ES-I3 (cell line): Measurements from ENCODE around the gene AKNAD1.
A peak's percentile ranks its signal among the peaks of the same experiment; 100 is the strongest.

Experiments used
- H3K36me3 ChIP-seq: 2 replicates; pipeline ENCODE4 v1.6.1; 2013; ENCODE audit warnings: mild to moderate bottlenecking, low read length, control low read depth, moderate library complexity; ENCODE audit not compliant: insufficient read depth
- H3K4me1 ChIP-seq: 2 replicates; pipeline ENCODE4 v1.6.1; 2013; ENCODE audit warnings: mild to moderate bottlenecking, control low read depth, low read length; ENCODE audit not compliant: insufficient read depth
- H3K9ac ChIP-seq: 2 replicates; pipeline ENCODE4 v1.6.1; 2013; ENCODE audit warnings: low read depth, mild to moderate bottlenecking, low read length, moderate library complexity
- H3K9me3 ChIP-seq: 2 replicates; pipeline ENCODE4 v1.6.1; 2013; ENCODE audit warnings: mild to moderate bottlenecking, low read length, moderate library complexity; ENCODE audit not compliant: control insufficient read depth, insufficient read depth

AKNAD1 gene

GRCh38 chr1:108828074-108828961, 28.6 kb downstream of the AKNAD1 start:
- Histone ChIP-seq H3K36me3 (no peaks in the 10 kb centered on the region), H3K9me3 (no peaks in the 10 kb centered on the region; the same call in 1 of the 2 replicates), H3K9ac (no peak overlapping the region), H3K4me1 (no peaks in the 10 kb centered on the region)

- H3K9ac ChIP-seq = no peak overlapping the region
- no peaks in the 10 kb centered on the region for H3K4me1 ChIP-seq
- H3K9me3 ChIP-seq = no peaks in the 10 kb centered on the region; the same call in 1 of the 2 replicates
- no peaks in the 10 kb centered on the region for H3K36me3 ChIP-seq
Measured at GRCh38 chr1:108826081-108826635, 30.7 kb downstream of the AKNAD1 start.

DNA sequence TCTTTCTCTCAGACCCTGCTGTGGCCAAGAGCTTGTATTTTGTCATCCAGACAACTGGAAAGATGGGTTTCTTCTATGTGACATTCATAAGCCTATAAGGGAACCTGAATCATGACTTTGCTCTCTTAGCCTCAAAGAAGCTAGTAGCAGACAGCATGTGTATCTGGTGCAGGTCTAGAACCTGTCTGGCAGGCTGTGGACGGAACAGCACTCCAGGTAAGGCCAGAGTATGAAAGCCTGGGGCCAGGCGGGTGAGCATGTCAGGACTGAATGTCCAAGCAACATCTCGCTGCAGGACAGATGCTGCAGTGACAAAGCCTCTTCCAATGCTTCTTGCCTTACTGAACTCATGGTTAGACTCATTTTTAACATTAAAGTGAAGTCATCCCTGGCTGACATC, 32.8 kb downstream of the AKNAD1 start:
- Histone ChIP-seq H3K9ac (no peak overlapping the region), H3K9me3 (no peaks in the 10 kb centered on the region; the same call in 1 of the 2 replicates), H3K4me1 (no peaks in the 10 kb centered on the region), H3K36me3 (no peaks in the 10 kb centered on the region)

DNA sequence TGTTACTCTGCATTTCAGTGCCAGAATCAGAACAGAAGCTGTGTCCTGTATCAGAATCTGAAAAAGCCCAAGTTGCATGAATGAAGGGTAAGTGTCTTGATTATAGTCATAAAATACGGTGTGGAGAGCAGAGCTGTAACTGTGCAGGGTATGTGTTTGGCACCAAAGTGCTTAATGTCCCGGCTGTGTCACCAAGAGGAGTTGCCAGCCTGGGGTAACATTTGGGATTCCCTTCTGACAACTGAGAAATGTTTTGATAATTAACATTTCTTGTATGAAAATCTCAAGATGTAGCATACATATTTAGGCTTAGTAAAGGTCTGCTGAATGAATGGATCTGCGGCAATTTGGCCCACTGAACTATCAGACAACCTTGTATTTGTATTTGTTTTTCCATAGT, 33.3 kb downstream of the AKNAD1 start:
- Histone ChIP-seq H3K9me3 (no peaks in the 10 kb centered on the region; the same call in 1 of the 2 replicates), H3K36me3 (no peaks in the 10 kb centered on the region), H3K9ac (no peak overlapping the region), H3K4me1 (no peaks in the 10 kb centered on the region)

- peaks cover 14% of the 10 kb centered on the region for H3K4me1 ChIP-seq
- no peaks in the 10 kb centered on the region for H3K9me3 ChIP-seq
- no peaks in the 10 kb centered on the region for H3K36me3 ChIP-seq
- H3K9ac ChIP-seq = no peak overlapping the region
Measured at GRCh38 chr1:108819878-108820277, 37.0 kb downstream of the AKNAD1 start.

GRCh38 chr1:108817811-108818210, 39.1 kb downstream of the AKNAD1 start:
- Histone ChIP-seq H3K36me3 (no peaks in the 10 kb centered on the region), H3K9ac (no peak overlapping the region), H3K4me1 (peaks cover 14% of the 10 kb centered on the region), H3K9me3 (no peaks in the 10 kb centered on the region)

- Histone ChIP-seq H3K9ac (peak overlapping the region; percentile 29; the same call in 1 of the 2 replicates), H3K4me1 (peaks cover 14% of the 10 kb centered on the region), H3K36me3 (no peaks in the 10 kb centered on the region), H3K9me3 (no peaks in the 10 kb centered on the region)
Measured at GRCh38 chr1:108817016-108817415, 39.9 kb downstream of the AKNAD1 start.

GRCh38 chr1:108816049-108816893, 40.6 kb downstream of the AKNAD1 start:
- H3K9me3 ChIP-seq = no peaks in the 10 kb centered on the region
- no peaks in the 10 kb centered on the region for H3K36me3 ChIP-seq
- peaks cover 14% of the 10 kb centered on the region for H3K4me1 ChIP-seq
- H3K9ac ChIP-seq = peak overlapping the region; percentile 29

DNA sequence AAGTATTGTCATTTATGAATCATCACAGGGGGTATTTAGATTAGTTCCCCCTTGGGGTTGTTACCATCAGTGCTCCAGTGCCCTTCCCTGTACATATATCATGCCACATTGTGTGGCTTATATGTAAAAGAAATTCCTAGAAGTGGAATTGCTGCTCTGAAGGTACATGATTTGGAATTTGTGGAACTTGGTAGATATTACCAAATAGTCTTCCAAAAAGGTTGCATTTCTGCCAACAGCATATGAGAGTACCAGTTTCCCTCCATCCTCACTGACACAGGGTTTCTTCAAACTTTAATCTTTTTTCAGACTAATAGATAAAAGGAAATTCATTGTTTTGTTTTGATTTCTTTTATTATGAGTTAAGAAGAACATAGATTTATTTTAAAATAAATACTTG, 41.3 kb downstream of the AKNAD1 start:
- Histone ChIP-seq H3K9ac (no peak overlapping the region), H3K36me3 (no peaks in the 10 kb centered on the region), H3K9me3 (no peaks in the 10 kb centered on the region), H3K4me1 (peaks cover 14% of the 10 kb centered on the region)

GRCh38 chr1:108814343-108815125, 42.4 kb downstream of the AKNAD1 start:
- Histone ChIP-seq H3K9ac (no peak overlapping the region), H3K4me1 (peaks cover 14% of the 10 kb centered on the region), H3K9me3 (no peaks in the 10 kb centered on the region), H3K36me3 (no peaks in the 10 kb centered on the region)

DNA sequence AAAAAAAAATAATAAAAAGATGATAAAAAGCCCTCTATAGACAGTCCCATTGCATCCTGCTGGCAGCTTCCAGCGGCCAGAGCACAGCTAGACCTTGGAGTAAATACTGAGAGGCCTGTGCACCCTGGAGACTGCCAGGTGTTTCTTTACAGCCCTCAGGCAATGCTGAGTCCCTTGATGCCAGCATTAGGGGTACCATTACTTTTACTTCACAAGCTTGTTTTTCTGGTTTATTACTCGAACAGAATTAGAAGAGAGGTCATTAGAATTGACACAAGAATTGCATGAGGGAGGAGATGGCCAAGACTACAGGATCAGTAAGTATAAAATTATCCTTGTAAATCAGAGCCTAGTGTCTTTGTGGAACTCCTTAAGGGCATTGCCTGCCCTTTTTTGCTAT, 43.6 kb downstream of the AKNAD1 start:
- peaks cover 3% of the 10 kb centered on the region; the same call in 1 of the 2 replicates for H3K36me3 ChIP-seq
- peaks cover 14% of the 10 kb centered on the region for H3K4me1 ChIP-seq
- H3K9me3 ChIP-seq = no peaks in the 10 kb centered on the region
- no peak overlapping the region for H3K9ac ChIP-seq

DNA sequence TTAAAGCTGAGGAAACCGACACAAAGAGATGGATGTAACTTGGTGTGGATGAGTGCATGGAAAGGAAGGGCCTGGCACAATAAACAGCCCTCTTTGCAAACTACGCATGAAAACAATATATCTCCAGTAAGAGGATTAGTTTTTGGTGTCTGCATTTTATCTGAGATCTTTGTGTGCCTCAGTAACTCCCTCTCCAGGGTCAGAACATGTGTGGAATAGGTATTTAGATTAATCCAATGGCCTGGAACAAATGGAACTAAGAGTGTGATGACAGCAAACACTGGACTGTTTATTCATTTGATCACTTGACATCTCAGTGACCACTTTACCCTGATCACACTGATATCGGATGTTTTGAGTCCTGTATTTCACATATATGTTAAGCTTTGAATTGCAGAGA, 45.3 kb downstream of the AKNAD1 start:
- peaks cover 7% of the 10 kb centered on the region for H3K4me1 ChIP-seq
- H3K9ac ChIP-seq = no peak overlapping the region
- peaks cover 3% of the 10 kb centered on the region; the same call in 1 of the 2 replicates for H3K36me3 ChIP-seq
- H3K9me3 ChIP-seq = no peaks in the 10 kb centered on the region

DNA sequence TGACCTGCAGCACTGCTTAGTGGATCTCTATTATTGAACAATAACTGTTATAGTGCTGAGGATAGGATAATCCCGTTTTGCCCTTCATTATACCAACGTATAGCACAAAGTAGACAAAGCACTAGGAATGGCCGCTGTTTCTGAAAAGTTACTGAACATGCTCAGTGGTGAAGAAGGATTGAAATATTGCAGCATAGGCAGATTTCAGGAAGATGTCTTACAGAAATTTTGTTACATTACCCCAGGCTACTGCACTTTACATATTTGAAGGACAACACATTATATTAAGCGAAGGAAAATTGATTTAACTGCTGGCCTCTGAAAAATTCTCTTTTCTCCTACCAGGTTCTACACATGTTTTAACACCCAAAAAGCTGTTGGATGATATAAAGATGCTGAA, 48.5 kb downstream of the AKNAD1 start:
- Histone ChIP-seq H3K4me1 (no peaks in the 10 kb centered on the region), H3K9ac (no peak overlapping the region), H3K9me3 (no peaks in the 10 kb centered on the region), H3K36me3 (peaks cover 3% of the 10 kb centered on the region; the same call in 1 of the 2 replicates)

GRCh38 chr1:108803548-108803947, 53.3 kb downstream of the AKNAD1 start:
- Histone ChIP-seq H3K9me3 (no peaks in the 10 kb centered on the region), H3K36me3 (peaks cover 3% of the 10 kb centered on the region; the same call in 1 of the 2 replicates), H3K9ac (no peak overlapping the region), H3K4me1 (no peaks in the 10 kb centered on the region)
